DMS53 treated with DMSO at 0.1 percent for 48 hours (cell line): ENCODE measurements around the gene RFTN1.
A peak's percentile ranks its signal among the peaks of the same experiment; 100 is the strongest.

ENCODE experiments used
- DNase-seq: peaks from one replicate; lab custom pipeline; 2025; ENCODE audit not compliant: unreplicated experiment; lab: John Stamatoyannopoulos, UW

Gene RFTN1

GRCh38 chr3:16488637-16489036 is 24.9 kb downstream of the RFTN1 start:
- DNase-seq, result no peak

- DNase-seq, result no peak
Measured at GRCh38 chr3:16487511-16488175, 25.9 kb downstream of the RFTN1 start.

GRCh38 chr3:16486951-16487480 is 26.5 kb downstream of the RFTN1 start:
- no peak for DNase-seq

- no peak for DNase-seq
Measured at GRCh38 chr3:16486201-16486600, 27.3 kb downstream of the RFTN1 start.

- no peak for DNase-seq
Measured at GRCh38 chr3:16485395-16485992, 28.0 kb downstream of the RFTN1 start.

GRCh38 chr3:16484984-16485383 is 28.5 kb downstream of the RFTN1 start:
- no peak for DNase-seq

GRCh38 chr3:16484216-16484615 is 29.3 kb downstream of the RFTN1 start:
- no peak for DNase-seq

GRCh38 chr3:16482770-16483531 is 30.5 kb downstream of the RFTN1 start:
- DNase-seq, result peak; percentile 63

- DNase-seq, result no peak
Measured at GRCh38 chr3:16482194-16482769, 31.2 kb downstream of the RFTN1 start.

GRCh38 chr3:16481546-16481897 is 32.0 kb downstream of the RFTN1 start:
- no peak for DNase-seq

- DNase-seq, result no peak
Measured at GRCh38 chr3:16480861-16481545, 32.5 kb downstream of the RFTN1 start.

- no peak for DNase-seq
Measured at GRCh38 chr3:16478516-16478915, 35.0 kb downstream of the RFTN1 start.

GRCh38 chr3:16477521-16477920 is 36.0 kb downstream of the RFTN1 start:
- no peak for DNase-seq

GRCh38 chr3:16477056-16477455 is 36.4 kb downstream of the RFTN1 start:
- no peak for DNase-seq

- no peak for DNase-seq
Measured at GRCh38 chr3:16476636-16477035, 36.9 kb downstream of the RFTN1 start.

- no peak for DNase-seq
Measured at GRCh38 chr3:16475766-16476165, 37.7 kb downstream of the RFTN1 start.

GRCh38 chr3:16474920-16475319 is 38.6 kb downstream of the RFTN1 start:
- no peak for DNase-seq

- no peak for DNase-seq
Measured at GRCh38 chr3:16474216-16474615, 39.3 kb downstream of the RFTN1 start.

GRCh38 chr3:16472593-16472992 is 40.9 kb downstream of the RFTN1 start:
- DNase-seq, result no peak

GRCh38 chr3:16471897-16472296 is 41.6 kb downstream of the RFTN1 start:
- no peak for DNase-seq

- DNase-seq, result no peak
Measured at GRCh38 chr3:16470590-16470989, 42.9 kb downstream of the RFTN1 start.
